Measurements from ENCODE around the gene PAPPA2.

- no peak for TF ChIP-seq CTCF (IDR thresholded peaks at IDR 0.05)
- TF ChIP-seq EZH2 (IDR thresholded peaks at IDR 0.05; ENCODE audit: borderline replicate concordance, insufficient read depth, low read depth, low read length, poor library complexity, severe bottlenecking), result no peak
Observed at GRCh38 chr1:176542352-176542751, 79.4 kb downstream of the PAPPA2 start.

Measured in B cell (primary cell).